Keratinocyte (primary cell): Measurements from ENCODE around the gene SEPHS2. TPM values are rescaled to one million over a fixed set of nuclear protein-coding genes. Genes with fewer than 3 reads are reported as not detected.
A peak's percentile ranks its signal among the peaks of the same experiment; 100 is the strongest.

Source experiments
- DNase-seq: peaks from one replicate; pipeline ENCODE4 v3.0.0-alpha.2; 2011; ENCODE audit warnings: low read depth, missing footprints, low spot score
- FAIRE-seq: peaks from 2 replicates; lab custom pipeline; 2011; peaks lifted over from hg19 to GRCh38; lab: Jason Lieb, UNC
- H2AFZ ChIP-seq: 2 replicates; pipeline ENCODE4 v1.6.0; 2012; ENCODE audit warnings: low read length, control low read depth, inconsistent platforms; ENCODE audit not compliant: control insufficient read depth
- H3K27ac ChIP-seq: 2 replicates; pipeline ENCODE4 v1.5.1; 2011; ENCODE audit warnings: low read length; ENCODE audit not compliant: control insufficient read depth, insufficient read depth
- H3K27me3 ChIP-seq: 3 replicates; pipeline ENCODE4 v1.6.0; 2011; ENCODE audit warnings: low read length; ENCODE audit not compliant: control insufficient read depth, insufficient read depth; ENCODE audit errors: extremely low read depth
- H3K36me3 ChIP-seq, 2 experiments: 2 replicates in 1 of 2; 3 replicates in 1 of 2; pipeline ENCODE4 v1.5.1; 2011; ENCODE audit warnings: low read length in 2 of 2, mild to moderate bottlenecking in 1 of 2; ENCODE audit not compliant: control insufficient read depth in 2 of 2, insufficient read depth in 2 of 2; ENCODE audit errors: extremely low read depth in 1 of 2
- H3K4me1 ChIP-seq: 3 replicates; pipeline ENCODE4 v1.5.1; 2011; ENCODE audit warnings: low read length; ENCODE audit not compliant: control insufficient read depth, insufficient read depth; ENCODE audit errors: extremely low read depth
- H3K4me2 ChIP-seq: 3 replicates; pipeline ENCODE4 v1.6.0; 2011; ENCODE audit warnings: low read depth, low read length; ENCODE audit not compliant: control insufficient read depth, insufficient read depth; ENCODE audit errors: extremely low read depth
- H3K4me3 ChIP-seq, 3 experiments: fragments of 200-600 bp in 1 of 3; sonication (generic) in 1 of 3; 2 replicates in 2 of 3; 3 replicates in 1 of 3; pipeline ENCODE4 v1.5.1; 2011 to 2016; ENCODE audit warnings: low read length in 3 of 3, mild to moderate bottlenecking in 3 of 3, control low read depth in 2 of 3, inconsistent platforms in 1 of 3, low read depth in 1 of 3, mixed read lengths in 1 of 3, mixed run types in 1 of 3, moderate library complexity in 1 of 3; ENCODE audit not compliant: control insufficient read depth in 2 of 3, insufficient read depth in 2 of 3; ENCODE audit errors: extremely low read depth in 1 of 3
- H3K79me2 ChIP-seq: 2 replicates; pipeline ENCODE4 v1.6.0; 2012; ENCODE audit warnings: low read length; ENCODE audit not compliant: control insufficient read depth, insufficient read depth
- H3K9ac ChIP-seq: 3 replicates; pipeline ENCODE4 v1.6.0; 2011; ENCODE audit warnings: low read length; ENCODE audit not compliant: control insufficient read depth, insufficient read depth; ENCODE audit errors: extremely low read depth
- H3K9me1 ChIP-seq: 3 replicates; pipeline ENCODE4 v1.6.0; 2011; ENCODE audit warnings: low read length; ENCODE audit not compliant: control insufficient read depth, insufficient read depth; ENCODE audit errors: extremely low read depth
- H3K9me3 ChIP-seq: 2 replicates; pipeline ENCODE4 v1.5.1; 2012; ENCODE audit warnings: low read depth, low read length; ENCODE audit not compliant: control insufficient read depth
- H4K20me1 ChIP-seq: 3 replicates; pipeline ENCODE4 v1.6.0; 2011; ENCODE audit warnings: low read length; ENCODE audit not compliant: control insufficient read depth, insufficient read depth; ENCODE audit errors: extremely low read depth
- CTCF ChIP-seq, 3 experiments: IDR thresholded peaks in 1 of 3; conservative IDR thresholded peaks in 1 of 3; optimal IDR thresholded peaks in 1 of 3; 2 replicates in 2 of 3; 3 replicates in 1 of 3; pipeline versions ENCODE3 to v1.5.1; 2011; ENCODE audit warnings: low read length in 3 of 3, mild to moderate bottlenecking in 3 of 3, moderate library complexity in 2 of 3, control low read depth in 1 of 3, inconsistent platforms in 1 of 3; ENCODE audit not compliant: insufficient read depth in 2 of 3; ENCODE audit errors: extremely low read depth in 1 of 3
- EZH2 ChIP-seq: IDR thresholded peaks from one replicate; pipeline ENCODE4 v1.6.1; 2012; ENCODE audit warnings: inconsistent platforms, mild to moderate bottlenecking, low read length, moderate library complexity
- dilution Hi-C: fragments of 300-500 bp; cut with MboI; formaldehyde crosslinking; loops from one replicate; pipeline ENCODE4 v1.7.0; 2020; ENCODE audit warnings: low sequenced_read_pairs; ENCODE audit not compliant: extremely low pct_ligation_motif_present
- polyA plus RNA-seq, 5 experiments: library from polyadenylated mRNA; depleted of rRNA in 3 of 5; stranded (reverse) in 3 of 5; stranded (forward) in 1 of 5; unstranded in 1 of 5; fragments of >200 nt; gene quantifications; 1 replicate in 1 of 5; 2 replicates in 3 of 5; 3 replicates in 1 of 5; pipeline versions ENCODE4 v1.2.1 to v1.2.3, GENCODE V29; 2011 to 2012; ENCODE audit warnings: missing spikeins in 2 of 5, low read depth in 1 of 5, low replicate concordance in 1 of 5

Gene SEPHS2
- polyA plus RNA-seq, 1 donor (not counting 4 experiments of a cell fraction or from before 2014, with no cell fraction given) = 36.5 TPM

- Histone ChIP-seq H3K4me2 (peak overlapping the region; percentile 72), H2AFZ (peak overlapping the region; percentile 75), H3K27me3 (no peaks in the 10 kb centered on the region), H3K4me3 (peak overlapping the region; percentile 39 to 65 (median 64)), H3K9ac (peak overlapping the region; percentile 64), H3K9me1 (no peaks in the 10 kb centered on the region), H3K4me1 (peaks cover 14% of the 10 kb centered on the region), H3K27ac (peak overlapping the region; percentile 36), H3K79me2 (no peaks in the 10 kb centered on the region), H3K36me3 (peaks cover 14 to 15% of the 10 kb centered on the region in 2 experiments), H4K20me1 (no peaks in the 10 kb centered on the region), H3K9me3 (no peaks in the 10 kb centered on the region)
- TF ChIP-seq CTCF (optimal IDR thresholded peaks at IDR 0.05 in 1 of 3, IDR thresholded peaks at IDR 0.05 in 1 of 3, conservative IDR thresholded peaks at IDR 0.05 in 1 of 3; ENCODE audit: extremely low read depth in 1 of 3, insufficient read depth in 2 of 3, low read length in 3 of 3) = no peak
- TF ChIP-seq EZH2 = no peak
- DNase-seq (no peak), FAIRE-seq (no peak)
- dilution Hi-C loops = no loop called here
These were observed 27.1 kb downstream of the SEPHS2 start for GRCh38 chr16:30418350-30419181.

GRCh38 chr16:30417529-30418349, 27.9 kb downstream of the SEPHS2 start:
- no peaks in the 10 kb centered on the region for H3K27me3 ChIP-seq
- peak; percentile 51 for FAIRE-seq
- dilution Hi-C loops = no loop called here
- TF ChIP-seq EZH2 (no peak), CTCF (optimal IDR thresholded peaks at IDR 0.05 in 1 of 3, IDR thresholded peaks at IDR 0.05 in 1 of 3, conservative IDR thresholded peaks at IDR 0.05 in 1 of 3; ENCODE audit: extremely low read depth in 1 of 3, insufficient read depth in 2 of 3, low read length in 3 of 3) (no peak)
- H3K9me1 ChIP-seq = no peaks in the 10 kb centered on the region
- H3K4me2 ChIP-seq = peak overlapping the region; percentile 72
- H3K9ac ChIP-seq = peak overlapping the region; percentile 64
- peak overlapping the region; percentile 78 for H2AFZ ChIP-seq
- H3K4me3 ChIP-seq = peak overlapping the region; percentile 39 to 65 (median 64)
- H3K4me1 ChIP-seq = peaks cover 14% of the 10 kb centered on the region
- peaks cover 11 to 12% of the 10 kb centered on the region in 2 experiments for H3K36me3 ChIP-seq
- H3K27ac ChIP-seq = peak overlapping the region; percentile 63
- H3K9me3 ChIP-seq = no peaks in the 10 kb centered on the region
- H4K20me1 ChIP-seq = no peaks in the 10 kb centered on the region
- no peaks in the 10 kb centered on the region for H3K79me2 ChIP-seq
- DNase-seq = no peak
